CD8-positive, alpha-beta memory T cell (primary cell): ENCODE measurements around the gene SMTNL2. TPM values are rescaled to one million over a fixed set of nuclear protein-coding genes. Genes with fewer than 3 reads are reported as not detected.

Source experiments
- CTCF ChIA-PET: fragments of 350-600 bp; sonication (Branson Sonifier 250); formaldehyde crosslinking; loops from one replicate; lab custom pipeline; 2021; ENCODE audit warnings: antibody characterized with exemption; lab: Charles Lee
- POLR2A ChIA-PET: fragments of 350-600 bp; sonication (Branson Sonifier 250); formaldehyde crosslinking; loops from one replicate; lab custom pipeline; 2021; ENCODE audit warnings: antibody characterized with exemption; lab: Charles Lee
- DNase-seq, 5 donors: peaks; one replicate each; pipeline versions ENCODE4 v3.0.0 to v3.0.0-alpha.2; 2020 to 2022; ENCODE audit warnings: mixed read lengths in 1 of 5
- H3K27ac ChIP-seq: one replicate; pipeline ENCODE4 v1.7.0; 2013; ENCODE audit warnings: low read depth, mild to moderate bottlenecking, low read length, moderate library complexity
- H3K27me3 ChIP-seq: 2 replicates; pipeline ENCODE4 v1.7.0; 2013; ENCODE audit warnings: low read length, mild to moderate bottlenecking; ENCODE audit not compliant: insufficient read depth, poor library complexity, severe bottlenecking
- H3K36me3 ChIP-seq: 2 replicates; pipeline ENCODE4 v1.7.0; 2013; ENCODE audit warnings: mild to moderate bottlenecking, low read length, moderate library complexity; ENCODE audit not compliant: insufficient read depth
- H3K4me1 ChIP-seq: 2 replicates; pipeline ENCODE4 v1.7.0; 2013; ENCODE audit warnings: mild to moderate bottlenecking, low read length, moderate library complexity; ENCODE audit not compliant: insufficient read depth
- H3K4me3 ChIP-seq: 2 replicates; pipeline ENCODE4 v1.7.0; 2013; ENCODE audit warnings: mild to moderate bottlenecking, low read length
- H3K9me3 ChIP-seq: 2 replicates; pipeline ENCODE4 v1.7.0; 2013; ENCODE audit warnings: mild to moderate bottlenecking, low read length
- H3K27ac Mint-ChIP-seq, 8 donors: one replicate each; pipeline ENCODE4 v1.8.0; 2020 to 2021; ENCODE audit warnings: mixed read lengths in 8 of 8, mild to moderate bottlenecking in 6 of 8, inconsistent platforms in 3 of 8, moderate library complexity in 3 of 8
- H3K27me3 Mint-ChIP-seq, 2 donors: one replicate each; pipeline ENCODE4 v1.8.0; 2020 to 2021; ENCODE audit warnings: mixed read lengths in 2 of 2, mild to moderate bottlenecking in 1 of 2, moderate library complexity in 1 of 2
- H3K36me3 Mint-ChIP-seq, 3 donors: one replicate each; pipeline ENCODE4 v1.8.0; 2020 to 2021; ENCODE audit warnings: mixed read lengths in 3 of 3, inconsistent platforms in 1 of 3, mild to moderate bottlenecking in 1 of 3
- H3K4me1 Mint-ChIP-seq, 3 donors: one replicate each; pipeline ENCODE4 v1.8.0; 2020 to 2021; ENCODE audit warnings: mixed read lengths in 3 of 3, inconsistent platforms in 1 of 3, mild to moderate bottlenecking in 1 of 3
- H3K4me3 Mint-ChIP-seq, 7 donors: one replicate each; pipeline ENCODE4 v1.8.0; 2020 to 2021; ENCODE audit warnings: mixed read lengths in 7 of 7, mild to moderate bottlenecking in 6 of 7, moderate library complexity in 4 of 7, inconsistent platforms in 2 of 7
- H3K9me3 Mint-ChIP-seq, 5 donors: one replicate each; pipeline ENCODE4 v1.8.0; 2020 to 2022; ENCODE audit warnings: mixed read lengths in 5 of 5, mild to moderate bottlenecking in 3 of 5, moderate library complexity in 2 of 5, inconsistent platforms in 1 of 5
- polyA plus RNA-seq: library from polyadenylated mRNA; unstranded; fragments of 300-500 nt; fragmentation: Illumina TruSeq; gene quantifications from one replicate; pipeline ENCODE4 v1.2.3, GENCODE V29; 2021
- total RNA-seq, 2 experiments: library from RNA; stranded (reverse); gene quantifications; one replicate each; pipeline ENCODE4 v1.2.3, GENCODE V29; 2021

Gene SMTNL2
- total and polyA plus RNA-seq, 3 experiments from 2014 or later = not detected

- H3K9me3 ChIP-seq = no peaks in the 10 kb centered on the region
- H3K27me3 Mint-ChIP-seq = no peaks in the 10 kb centered on the region
- H3K9me3 Mint-ChIP-seq = no peaks in the 10 kb centered on the region
- CTCF ChIA-PET = no interaction called here
- H3K27ac ChIP-seq = no peak overlapping the region
- peaks cover 0 to 5% (median 0%) of the 10 kb centered on the region in 3 donors for H3K36me3 Mint-ChIP-seq
- peaks cover 22 to 33% (median 32%) of the 10 kb centered on the region in 3 donors for H3K4me1 Mint-ChIP-seq
- no peak overlapping the region for H3K27ac Mint-ChIP-seq
- no peak overlapping the region for H3K4me3 ChIP-seq
- no peak for DNase-seq
- H3K36me3 ChIP-seq = no peaks in the 10 kb centered on the region
- peaks cover 18% of the 10 kb centered on the region for H3K4me1 ChIP-seq
- H3K27me3 ChIP-seq = no peaks in the 10 kb centered on the region
- POLR2A ChIA-PET = no interaction called here
- peak overlapping the region in 1 of 7 donors; percentile 34 for H3K4me3 Mint-ChIP-seq
Observed at GRCh38 chr17:4559966-4560365, 24.4 kb upstream of the SMTNL2 start.

- Histone ChIP-seq H3K36me3 (no peaks in the 10 kb centered on the region), H3K27me3 (no peaks in the 10 kb centered on the region), H3K4me3 (no peak within 1 kb of the TSS), H3K9me3 (no peaks in the 10 kb centered on the region), H3K4me1 (peaks cover 18% of the 10 kb centered on the region), H3K27ac (no peak within 1 kb of the TSS)
- ChIA-PET CTCF (no interaction called here), POLR2A (no interaction called here)
- H3K9me3 Mint-ChIP-seq = no peaks in the 10 kb centered on the region
- DNase-seq = no peak
- peaks cover 18 to 30% (median 30%) of the 10 kb centered on the region in 3 donors for H3K4me1 Mint-ChIP-seq
- H3K27ac Mint-ChIP-seq = peak within 1 kb of the TSS in 3 of 8 donors; percentile 15 to 33 (median 26)
- H3K36me3 Mint-ChIP-seq = peaks cover 0 to under 1% (median 0%) of the 10 kb centered on the region in 3 donors
- no peaks in the 10 kb centered on the region for H3K27me3 Mint-ChIP-seq
- H3K4me3 Mint-ChIP-seq = peak within 1 kb of the TSS in 1 of 7 donors; percentile 34
Observed at GRCh38 chr17:4560421-4560820, 23.9 kb upstream of the SMTNL2 start, which contains the start of gene GGT6. Gene GGT6 (minus strand): TSS chr17:4560577. CDS start chr17:4560521, 56 bp downstream.

- Histone ChIP-seq H3K36me3 (no peaks in the 10 kb centered on the region), H3K4me1 (peaks cover 20% of the 10 kb centered on the region), H3K4me3 (no peak overlapping the region), H3K27ac (no peak overlapping the region), H3K27me3 (no peaks in the 10 kb centered on the region), H3K9me3 (no peaks in the 10 kb centered on the region)
- H3K27me3 Mint-ChIP-seq = no peaks in the 10 kb centered on the region
- H3K27ac Mint-ChIP-seq = peak overlapping the region in 1 of 8 donors; percentile 15
- DNase-seq = no peak
- peaks cover 18 to 30% (median 30%) of the 10 kb centered on the region in 3 donors for H3K4me1 Mint-ChIP-seq
- H3K4me3 Mint-ChIP-seq = no peak overlapping the region
- POLR2A ChIA-PET = no interaction called here
- CTCF ChIA-PET = no interaction called here
- H3K36me3 Mint-ChIP-seq = no peaks in the 10 kb centered on the region
- no peaks in the 10 kb centered on the region for H3K9me3 Mint-ChIP-seq
Observed at GRCh38 chr17:4560837-4561256, 23.5 kb upstream of the SMTNL2 start.

DNA sequence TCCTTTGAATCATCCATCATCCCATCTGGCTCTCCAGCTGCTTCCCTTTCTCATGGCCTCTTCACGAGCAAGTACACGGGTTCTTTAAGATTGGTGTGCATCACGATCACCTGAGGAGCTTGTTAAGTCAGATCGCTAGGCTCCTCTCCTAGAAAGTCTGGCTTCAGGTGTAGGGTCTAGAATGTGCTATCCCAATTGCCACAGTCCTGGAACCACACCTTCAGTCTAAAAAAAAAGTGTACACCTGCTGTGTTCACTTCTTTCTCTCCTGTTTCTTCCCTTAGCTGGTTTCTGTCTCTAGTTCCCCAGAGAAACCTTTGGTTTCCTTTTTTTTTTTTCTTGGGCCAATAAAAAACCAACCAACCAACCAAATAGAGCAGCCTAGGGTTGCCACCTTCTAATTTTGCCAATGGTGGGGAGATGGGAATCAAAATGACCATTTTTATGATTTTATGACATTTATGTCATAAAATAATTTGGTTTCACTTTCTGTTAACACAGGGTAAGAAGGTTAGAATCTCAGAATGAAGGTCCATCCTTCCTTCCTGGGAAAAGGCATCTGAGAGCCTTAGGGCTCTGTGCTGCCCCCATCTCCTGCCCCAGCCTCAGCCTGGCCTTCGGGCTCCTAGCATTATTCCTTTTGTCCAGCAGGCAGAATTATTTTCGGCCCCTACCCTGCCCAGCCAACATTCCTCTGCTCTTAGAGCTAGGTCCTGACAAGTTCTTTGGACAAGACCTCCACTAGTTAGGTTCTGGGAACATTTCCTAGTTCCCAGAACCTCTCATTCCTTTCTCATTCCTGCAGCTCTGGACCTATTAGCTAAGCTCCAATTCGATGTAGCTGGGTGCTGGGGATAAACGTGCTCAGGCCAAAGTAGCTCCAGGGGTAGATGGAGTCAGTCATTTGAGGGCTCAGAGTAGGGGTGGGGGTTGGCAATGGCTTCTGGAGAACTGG, 22.0 kb upstream of the SMTNL2 start:
- no peaks in the 10 kb centered on the region for H3K9me3 Mint-ChIP-seq
- H3K27ac Mint-ChIP-seq = peak overlapping the region; percentile 14 to 91 (median 54)
- ChIA-PET POLR2A (interaction anchor here (0.6 kb wide), 1 partner anchor 115 kb away, joined by 4 read pairs; no protein-coding TSS in a partner anchor), CTCF (interaction anchor here (1.3 to 1.6 kb wide), 3 partner anchors 8 to 227 kb away, joined by 3 to 4 read pairs (median 4); partner anchors contain the start of gene SPNS3)
- H3K36me3 ChIP-seq = no peaks in the 10 kb centered on the region
- peaks cover 0 to 3% of the 10 kb centered on the region in 2 donors for H3K27me3 Mint-ChIP-seq
- no peaks in the 10 kb centered on the region for H3K27me3 ChIP-seq
- peak overlapping the region in 5 of 7 donors; percentile 5 to 65 (median 53) for H3K4me3 Mint-ChIP-seq
- no peaks in the 10 kb centered on the region for H3K36me3 Mint-ChIP-seq
- H3K4me3 ChIP-seq = no peak overlapping the region
- peaks cover 17% of the 10 kb centered on the region for H3K4me1 ChIP-seq
- H3K9me3 ChIP-seq = no peaks in the 10 kb centered on the region
- DNase-seq = no peak
- no peak overlapping the region for H3K27ac ChIP-seq
- peaks cover 14 to 28% (median 25%) of the 10 kb centered on the region in 3 donors for H3K4me1 Mint-ChIP-seq

DNA sequence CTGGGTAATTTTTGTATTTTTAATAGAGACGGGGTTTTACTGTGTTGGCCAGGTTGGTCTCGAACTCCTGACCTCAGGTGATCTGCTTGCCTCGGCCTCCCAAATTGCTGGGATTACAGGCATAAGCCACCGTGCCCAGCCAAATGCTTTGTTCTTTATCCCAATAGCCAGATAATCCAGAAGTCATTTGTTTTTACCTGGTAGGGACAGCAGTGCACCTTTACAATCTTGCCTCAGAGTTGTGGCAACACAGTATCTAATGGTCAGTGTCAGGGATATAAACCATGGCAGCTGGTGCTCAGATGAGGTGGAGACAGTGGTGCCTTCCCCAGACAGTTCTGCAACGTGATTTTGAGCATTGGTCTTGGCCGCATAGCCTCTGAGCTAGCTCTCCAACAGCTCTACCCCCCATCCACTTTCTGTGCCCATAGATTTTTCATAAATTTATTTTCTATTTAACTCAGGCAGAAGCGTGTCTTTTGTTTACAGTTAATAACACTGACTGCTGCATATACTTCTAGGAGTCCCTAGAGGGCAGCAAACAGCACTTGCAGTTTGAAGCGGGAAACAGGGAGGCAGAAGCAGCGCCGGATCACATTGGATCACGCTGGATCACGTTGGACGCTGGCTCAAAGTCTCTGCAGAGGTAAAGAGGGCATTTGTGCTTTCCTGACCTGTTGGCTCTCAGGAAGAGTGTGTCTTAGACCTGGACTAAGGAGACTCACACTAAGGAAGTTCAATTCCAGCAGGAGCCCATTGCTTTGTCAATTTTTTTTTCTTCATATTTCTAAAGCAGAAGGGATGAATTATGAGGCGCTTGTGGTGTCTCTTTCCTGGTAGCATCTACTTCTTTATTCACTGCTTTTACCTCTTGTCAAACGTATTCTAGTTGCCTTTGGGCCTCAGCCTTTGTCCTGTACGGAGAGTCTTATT, 18.9 kb upstream of the SMTNL2 start:
- DNase-seq = peak; percentile 21 to 66 (median 39)
- Mint-ChIP-seq H3K27ac (peak overlapping the region in 3 of 8 donors; percentile 23 to 90 (median 26)), H3K36me3 (no peaks in the 10 kb centered on the region), H3K4me1 (peaks cover 14 to 28% (median 25%) of the 10 kb centered on the region in 3 donors), H3K9me3 (no peaks in the 10 kb centered on the region), H3K4me3 (peak overlapping the region in 6 of 7 donors; percentile 41 to 76 (median 61)), H3K27me3 (peaks cover 3 to 5% of the 10 kb centered on the region in 2 donors)
- Histone ChIP-seq H3K27me3 (no peaks in the 10 kb centered on the region), H3K36me3 (no peaks in the 10 kb centered on the region), H3K27ac (no peak overlapping the region), H3K4me3 (no peak overlapping the region), H3K4me1 (peaks cover 17% of the 10 kb centered on the region), H3K9me3 (no peaks in the 10 kb centered on the region)
- CTCF ChIA-PET = interaction anchor here (0.9 to 3.6 kb wide), 15 partner anchors 8 to 318 kb away, joined by 3 to 20 read pairs (median 6); partner anchors contain the start of gene MYBBP1A
- POLR2A ChIA-PET = interaction anchor here (0.7 kb wide), 1 partner anchor 67 kb away, joined by 4 read pairs; the partner anchor contains the start of gene SPNS2

DNA sequence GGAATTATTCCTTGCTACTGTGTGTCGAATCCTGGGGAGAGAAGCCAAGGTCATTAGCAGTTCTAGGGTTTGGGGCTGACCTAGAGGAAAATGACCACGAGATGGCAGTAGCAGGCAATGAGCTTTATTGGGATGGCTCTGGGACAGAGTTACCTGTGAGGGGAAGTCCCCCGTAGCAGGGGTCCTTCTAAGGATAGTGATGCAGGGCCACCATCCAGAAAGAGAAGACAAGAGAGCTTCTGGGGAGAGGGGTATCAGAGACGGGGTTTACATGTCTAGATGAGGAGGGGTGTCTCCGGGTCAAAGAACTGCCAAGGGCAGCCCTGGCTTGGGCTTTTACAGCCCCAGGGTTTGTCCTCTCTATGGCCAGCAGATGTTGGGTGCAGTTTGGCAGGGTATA, 17.5 kb upstream of the SMTNL2 start:
- POLR2A ChIA-PET = interaction anchor here (1.5 kb wide), 1 partner anchor 11 kb away, joined by 4 read pairs; no protein-coding TSS in a partner anchor
- H3K4me3 ChIP-seq = no peak overlapping the region
- H3K36me3 ChIP-seq = no peaks in the 10 kb centered on the region
- no peak for DNase-seq
- Mint-ChIP-seq H3K9me3 (no peaks in the 10 kb centered on the region), H3K27ac (no peak overlapping the region), H3K4me3 (no peak overlapping the region), H3K36me3 (no peaks in the 10 kb centered on the region), H3K27me3 (peaks cover 3 to 5% of the 10 kb centered on the region in 2 donors), H3K4me1 (peaks cover 14 to 25% (median 24%) of the 10 kb centered on the region in 3 donors)
- H3K4me1 ChIP-seq = peaks cover 17% of the 10 kb centered on the region
- CTCF ChIA-PET = interaction anchor here (0.6 to 3.6 kb wide), 31 partner anchors 10 to 402 kb away, joined by 3 to 20 read pairs (median 4); partner anchors contain the start of genes CHRNE, MYBBP1A and SPNS2
- no peak overlapping the region for H3K27ac ChIP-seq
- H3K27me3 ChIP-seq = no peaks in the 10 kb centered on the region
- no peaks in the 10 kb centered on the region for H3K9me3 ChIP-seq

DNA sequence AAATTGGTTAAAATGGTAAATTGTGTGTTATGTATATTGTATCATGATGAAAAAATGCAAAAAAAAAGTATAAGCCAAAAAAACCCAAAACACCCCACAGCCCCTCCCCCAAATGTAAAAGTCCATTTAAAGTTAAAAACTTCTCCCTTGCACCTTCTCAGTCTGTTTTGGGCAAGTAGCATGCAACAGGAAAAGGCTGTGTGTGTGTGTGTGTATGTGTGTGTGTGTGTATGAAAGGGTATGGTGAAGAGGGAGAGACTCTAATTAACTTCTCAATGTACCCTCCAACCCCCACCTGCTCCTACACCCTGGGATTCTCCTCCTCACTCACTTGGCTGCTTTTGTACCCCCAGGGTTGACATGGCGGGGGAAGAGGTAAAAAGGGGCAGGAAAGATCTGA, 14.7 kb upstream of the SMTNL2 start:
- Histone ChIP-seq H3K4me1 (peaks cover 5% of the 10 kb centered on the region), H3K27me3 (no peaks in the 10 kb centered on the region), H3K4me3 (no peak overlapping the region), H3K36me3 (no peaks in the 10 kb centered on the region), H3K27ac (no peak overlapping the region), H3K9me3 (no peaks in the 10 kb centered on the region)
- peaks cover 9 to 20% (median 17%) of the 10 kb centered on the region in 3 donors for H3K4me1 Mint-ChIP-seq
- no peak overlapping the region for H3K27ac Mint-ChIP-seq
- H3K27me3 Mint-ChIP-seq = peaks cover 3 to 5% of the 10 kb centered on the region in 2 donors
- no peaks in the 10 kb centered on the region for H3K36me3 Mint-ChIP-seq
- H3K4me3 Mint-ChIP-seq = no peak overlapping the region
- DNase-seq = no peak
- no peaks in the 10 kb centered on the region for H3K9me3 Mint-ChIP-seq
- POLR2A ChIA-PET = no interaction called here
- CTCF ChIA-PET = interaction anchor here (1.5 kb wide), 1 partner anchor 8 kb away, joined by 4 read pairs; no protein-coding TSS in a partner anchor
